HG03095 (cell line): ENCODE results near the gene CDK19.
"Not testable (repeated sequence)": the region's sequence is repeated elsewhere in the genome, so short reads cannot be mapped to it uniquely, and the experiment has no call there.

ENCODE experiments used
- ATAC-seq: cut with Tn5 transposase; IDR thresholded peaks from one replicate; pipeline ENCODE4 v1.9.1; 2021; ENCODE audit warnings: moderate library complexity; ENCODE audit not compliant: unreplicated experiment

Gene CDK19

GRCh38 chr6:110815411-110816409, at the start of gene CDK19:
Gene CDK19 (minus strand): TSS chr6:110815469. CDS start chr6:110815136, 333 bp downstream.
- peak; percentile 70 for ATAC-seq

DNA sequence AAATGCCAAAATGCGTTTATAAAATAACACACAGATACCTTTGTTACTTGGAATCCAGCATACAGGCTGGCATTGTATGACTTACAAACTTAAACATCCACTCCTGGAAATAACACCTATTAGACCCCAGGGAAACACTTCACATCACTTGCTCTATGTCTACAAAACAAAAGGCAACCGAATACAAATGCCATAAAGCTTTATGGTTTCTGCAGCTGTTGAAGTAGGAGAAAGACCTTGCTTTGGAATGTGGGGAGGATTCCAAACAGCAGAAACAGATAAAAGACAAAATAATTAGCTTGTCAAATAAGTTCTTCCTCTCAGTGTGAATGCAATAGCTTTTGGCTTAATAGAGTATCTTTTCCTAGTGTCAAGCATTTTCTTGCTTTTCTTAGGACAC, 49.6 kb upstream of the CDK19 start:
- no peak for ATAC-seq

DNA sequence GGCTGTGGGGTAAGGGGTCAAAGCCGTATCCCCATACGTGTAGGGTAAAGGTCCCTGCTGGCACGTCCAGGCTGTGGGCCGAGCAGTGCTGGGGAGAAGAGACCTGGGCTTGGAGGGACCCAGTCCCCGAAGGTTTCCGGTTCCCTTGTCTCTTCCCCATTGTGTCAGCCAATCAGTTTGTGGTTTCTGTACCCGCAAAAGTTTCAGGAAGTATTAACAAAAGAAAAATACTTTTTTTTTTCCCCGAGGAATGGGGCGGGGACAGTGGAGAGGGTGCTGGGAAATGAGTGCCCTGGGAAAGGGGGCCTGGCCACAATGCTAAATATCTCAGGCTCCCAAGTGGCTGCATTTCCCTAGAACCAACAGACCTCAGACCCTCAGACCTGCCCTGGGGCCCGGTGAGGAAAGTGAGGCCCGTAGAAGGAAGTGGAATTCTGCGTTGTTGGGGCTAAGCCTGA, 44.1 kb upstream of the CDK19 start:
- no peak for ATAC-seq

- ATAC-seq, result no peak
Observed at GRCh38 chr6:110858562-110859214, 43.4 kb upstream of the CDK19 start.

GRCh38 chr6:110858016-110858415, 42.7 kb upstream of the CDK19 start:
- ATAC-seq, result no peak

- no peak for ATAC-seq
Observed at GRCh38 chr6:110856296-110856695, 41.0 kb upstream of the CDK19 start.

GRCh38 chr6:110853754-110854477, 38.6 kb upstream of the CDK19 start:
- ATAC-seq, result no peak

DNA sequence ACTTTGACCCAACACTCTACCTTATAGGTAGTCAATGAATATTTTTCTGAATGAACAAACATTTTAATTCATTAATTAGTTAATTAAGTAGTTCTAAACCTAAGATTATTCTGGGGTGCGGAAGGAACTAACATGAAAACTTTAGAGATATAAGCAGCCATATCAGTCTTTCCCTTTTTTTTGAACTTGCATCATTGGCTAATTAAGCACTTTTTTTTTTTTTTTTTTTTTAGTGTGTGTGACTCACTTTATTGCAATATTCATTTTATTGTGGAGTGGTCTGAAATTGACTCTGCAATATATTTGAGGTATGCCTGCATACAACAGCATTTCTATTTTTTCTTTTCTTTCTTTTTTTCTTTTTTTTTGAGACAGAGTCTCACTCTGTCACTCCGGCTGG, 37.5 kb upstream of the CDK19 start:
- ATAC-seq, result no peak

- ATAC-seq, result no peak
Observed at GRCh38 chr6:110849781-110850180, 34.5 kb upstream of the CDK19 start.

GRCh38 chr6:110841266-110841665, 26.0 kb upstream of the CDK19 start:
- no peak for ATAC-seq

GRCh38 chr6:110835751-110836150, 20.5 kb upstream of the CDK19 start:
- not testable (repeated sequence) for ATAC-seq

- no peak for ATAC-seq
Observed at GRCh38 chr6:110833831-110834230, 18.6 kb upstream of the CDK19 start.

- ATAC-seq, result no peak
Observed at GRCh38 chr6:110831405-110831804, 16.1 kb upstream of the CDK19 start.

GRCh38 chr6:110828396-110828795, 13.1 kb upstream of the CDK19 start:
- no peak for ATAC-seq

- no peak for ATAC-seq
Observed at GRCh38 chr6:110826236-110827129, 11.2 kb upstream of the CDK19 start.

DNA sequence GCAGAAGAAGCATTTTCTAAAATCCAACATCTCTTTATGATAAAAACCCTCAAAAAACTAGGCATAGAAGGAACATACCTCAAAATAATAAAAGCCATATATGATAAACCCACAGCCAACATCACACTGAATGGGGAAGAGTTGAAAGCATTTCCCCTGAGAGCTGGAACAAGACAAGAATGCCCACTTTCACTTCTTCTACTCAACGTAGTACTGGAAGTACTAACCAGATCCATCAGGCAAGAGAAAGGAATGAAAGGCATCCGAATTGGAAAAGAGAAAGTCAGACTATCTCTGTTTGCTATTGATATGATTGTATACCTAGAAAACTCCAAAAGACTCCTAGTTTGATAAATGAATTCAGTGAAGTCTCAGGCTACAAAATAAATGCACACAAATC, 7.9 kb upstream of the CDK19 start:
- no peak for ATAC-seq

DNA sequence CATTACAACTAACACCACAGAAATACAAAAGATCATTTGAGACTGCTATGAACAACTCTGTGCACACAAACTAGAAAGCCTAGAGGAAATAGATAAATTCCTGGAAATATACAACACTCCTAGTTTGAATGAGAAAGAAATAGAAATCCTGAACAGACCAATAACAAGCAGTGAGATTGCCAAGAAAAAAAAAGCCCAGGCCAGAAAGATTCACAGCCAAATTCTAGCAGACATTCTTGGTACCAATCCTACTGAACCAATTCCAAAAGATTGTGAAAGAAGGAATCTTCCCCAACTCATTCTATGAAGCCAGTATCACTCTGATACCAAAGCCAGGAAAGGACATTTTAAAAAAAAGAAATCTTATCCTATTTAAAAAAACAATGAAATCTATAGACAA, 7.0 kb upstream of the CDK19 start:
- ATAC-seq, result no peak

GRCh38 chr6:110816677-110817076, 1.4 kb upstream of the CDK19 start:
- no peak for ATAC-seq

DNA sequence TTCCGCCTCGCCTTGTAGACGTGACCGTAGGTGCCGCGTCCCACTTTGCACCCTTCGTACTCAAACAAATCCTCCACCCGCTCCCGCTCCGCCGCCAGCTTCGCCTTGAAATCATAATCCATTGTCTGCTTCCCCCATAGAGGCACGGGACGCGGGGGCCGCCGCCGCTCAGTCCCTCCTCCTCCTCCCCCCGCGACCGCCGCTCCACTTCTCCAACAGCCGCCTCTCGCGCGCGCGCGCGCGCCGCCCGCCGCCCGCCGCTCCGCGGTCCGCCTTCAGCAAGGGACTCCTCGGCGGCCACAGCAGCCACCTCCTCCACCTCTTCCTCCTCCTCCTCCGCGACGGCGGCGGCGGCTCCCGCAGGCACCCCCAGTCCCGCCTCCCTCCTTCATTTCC, 256 bp downstream of the CDK19 start:
- no peak for ATAC-seq
